K562 (cell line): ENCODE measurements around the gene CTIF. TPM values are rescaled to one million over a fixed set of nuclear protein-coding genes. Genes with fewer than 3 reads are reported as not detected.

ENCODE experiments used
- ATF7 ChIP-seq: fragments of 450-650 bp; IDR thresholded peaks from 2 replicates; pipeline ENCODE4 v1.7.1; 2014; ENCODE audit warnings: mild to moderate bottlenecking, moderate library complexity
- CBX3 ChIP-seq, 2 experiments: IDR thresholded peaks; 1 replicate in 1 of 2; 2 replicates in 1 of 2; pipeline ENCODE4 v1.6.1; 2012; ENCODE audit warnings: inconsistent platforms in 2 of 2, low read length in 2 of 2, borderline replicate concordance in 1 of 2, control low read depth in 1 of 2
- CBX5 ChIP-seq: IDR thresholded peaks from 2 replicates; pipeline ENCODE4 v1.6.1; 2014; ENCODE audit warnings: low read depth, borderline replicate concordance
- FOXJ2 ChIP-seq: fragments of 200-800 bp; sonication (Bioruptor generic); IDR thresholded peaks from 2 replicates; pipeline ENCODE4 v1.6.1; 2016; ENCODE audit warnings: missing genetic modification characterization, missing compliant biosample characterization
- GTF2A2 ChIP-seq: IDR thresholded peaks from 2 replicates; pipeline ENCODE4 v1.6.1; 2016; ENCODE audit warnings: mild to moderate bottlenecking, missing genetic modification characterization, missing compliant biosample characterization
- HDAC6 ChIP-seq: IDR thresholded peaks from 2 replicates; pipeline ENCODE4 v1.6.1; 2012; ENCODE audit warnings: low read depth, mild to moderate bottlenecking, control low read depth, inconsistent platforms, low read length, moderate library complexity
- HDGF ChIP-seq: fragments of 450-650 bp; IDR thresholded peaks from 2 replicates; pipeline ENCODE4 v1.6.1; 2016
- HNRNPH1 ChIP-seq: fragments of 200-400 bp; formaldehyde crosslinking; optimal IDR thresholded peaks from 2 replicates; pipeline ENCODE3; 2017; ENCODE audit warnings: low read depth, mild to moderate bottlenecking, low read length, moderate library complexity
- ILK ChIP-seq: fragments of 450-650 bp; IDR thresholded peaks from 2 replicates; pipeline ENCODE4 v1.6.1; 2016; ENCODE audit warnings: missing genetic modification characterization, low read depth, mild to moderate bottlenecking, missing compliant biosample characterization, moderate library complexity, borderline replicate concordance
- LARP7 ChIP-seq: fragments of 450-650 bp; IDR thresholded peaks from 2 replicates; pipeline ENCODE4 v1.6.1; 2016
- POLR2H ChIP-seq: IDR thresholded peaks from 2 replicates; pipeline ENCODE4 v1.6.1; 2016; ENCODE audit warnings: missing genetic modification characterization, low read depth, mild to moderate bottlenecking, control low read depth, missing compliant biosample characterization, moderate library complexity
- PTRF ChIP-seq: fragments of 450-650 bp; IDR thresholded peaks from 2 replicates; pipeline ENCODE4 v1.6.1; 2016; ENCODE audit warnings: mild to moderate bottlenecking, missing genetic modification characterization, missing compliant biosample characterization
- RBBP5 ChIP-seq: fragments of 200-600 bp; sonication (generic); IDR thresholded peaks from 2 replicates; pipeline ENCODE4 v1.6.1; 2012; ENCODE audit warnings: borderline replicate concordance, mild to moderate bottlenecking, low read length, control low read depth, inconsistent platforms; ENCODE audit not compliant: insufficient read depth, poor library complexity, severe bottlenecking
- SMC3 ChIP-seq: conservative IDR thresholded peaks from 2 replicates; pipeline ENCODE4 v1.6.1; 2011; ENCODE audit warnings: low read depth, low read length, improper control_type of control experiment; ENCODE audit not compliant: insufficient read depth
- SP1 ChIP-seq: sonication (generic); formaldehyde crosslinking; IDR thresholded peaks from 2 replicates; pipeline ENCODE4 v1.8.1; 2022; ENCODE audit warnings: mild to moderate bottlenecking, missing genetic modification reagents
- STAT5A ChIP-seq: IDR thresholded peaks from 2 replicates; pipeline ENCODE4 v1.6.1; 2012; ENCODE audit warnings: low read length, inconsistent platforms, borderline replicate concordance
- STAT5B ChIP-seq: fragments of 250-450 bp; sonication (Bioruptor Pico); IDR thresholded peaks from 2 replicates; pipeline ENCODE4 v1.8.0; 2021; ENCODE audit warnings: mild to moderate bottlenecking, inconsistent platforms
- TAF15 ChIP-seq: fragments of 200-400 bp; formaldehyde crosslinking; IDR thresholded peaks from 2 replicates; pipeline ENCODE4 v1.6.1; 2017; ENCODE audit warnings: mild to moderate bottlenecking, low read depth, low read length, moderate library complexity
- TAF9B ChIP-seq: fragments of 450-650 bp; IDR thresholded peaks from 2 replicates; pipeline ENCODE4 v1.6.1; 2018; ENCODE audit warnings: mild to moderate bottlenecking; ENCODE audit not compliant: partially characterized antibody
- TEAD2 ChIP-seq: fragments of 450-650 bp; IDR thresholded peaks from 2 replicates; pipeline ENCODE4 v1.6.1; 2016; ENCODE audit warnings: missing genetic modification characterization, control low read depth, missing compliant biosample characterization
- XRCC4 ChIP-seq: IDR thresholded peaks from one replicate; pipeline ENCODE4 v1.6.1; 2011; ENCODE audit not compliant: insufficient read depth, insufficient read length; ENCODE audit errors: extremely low read depth
- ZBTB8A ChIP-seq: fragments of 450-650 bp; IDR thresholded peaks from 2 replicates; pipeline ENCODE4 v1.6.1; 2018; ENCODE audit warnings: mild to moderate bottlenecking, moderate library complexity; ENCODE audit not compliant: partially characterized antibody
- ZNF197 ChIP-seq: fragments of 200-800 bp; sonication (Bioruptor generic); IDR thresholded peaks from 2 replicates; pipeline ENCODE4 v1.6.1; 2016; ENCODE audit warnings: low read depth, missing genetic modification characterization, missing compliant biosample characterization
- ZNF586 ChIP-seq: fragments of 450-650 bp; formaldehyde crosslinking; conservative IDR thresholded peaks from 2 replicates; pipeline ENCODE4 v1.4.0; 2020; ENCODE audit warnings: mild to moderate bottlenecking, moderate library complexity
- ZNF696 ChIP-seq: fragments of 250-450 bp; sonication (Bioruptor Pico); conservative IDR thresholded peaks from 2 replicates; pipeline ENCODE4 v1.4.0; 2020; ENCODE audit warnings: mild to moderate bottlenecking, moderate library complexity
- ZNF75A ChIP-seq: fragments of 450-650 bp; formaldehyde crosslinking; IDR thresholded peaks from 2 replicates; pipeline ENCODE4 v1.4.0; 2020; ENCODE audit warnings: mild to moderate bottlenecking
- polyA plus RNA-seq, 8 experiments: library from polyadenylated mRNA; depleted of rRNA in 4 of 8; stranded (reverse) in 5 of 8; unstranded in 3 of 8; fragments of >200 nt; fragmentation: Nextera tagmentation in 2 of 8; fragmentation: Illumina TruSeq in 1 of 8; extraction: Ambion mirVana in 2 of 8; extraction: Trizol in 1 of 8; gene quantifications; 2 replicates each; pipeline versions ENCODE4 v1.2.1 to v1.2.3, GENCODE V29; 2011 to 2014; ENCODE audit warnings: inconsistent platforms in 1 of 8, missing spikeins in 1 of 8
- total RNA-seq, 7 experiments: library from RNA; depleted of rRNA in 6 of 7; stranded (reverse); fragments of >200 nt in 6 of 7; fragmentation: Illumina TruSeq in 2 of 7; extraction: Trizol in 2 of 7; gene quantifications; 2 replicates each; pipeline versions ENCODE4 v1.2.1 to v1.2.3, GENCODE V29; 2011 to 2021; ENCODE audit warnings: low replicate concordance in 1 of 7
- TF ChIP-seq, protein P1 (sequence below): fragments of 200-400 bp; formaldehyde crosslinking; IDR thresholded peaks from 2 replicates; pipeline ENCODE4 v1.6.1; 2017; ENCODE audit warnings: mild to moderate bottlenecking, low read depth, low read length, moderate library complexity
- TF ChIP-seq, protein P2 (sequence below): sonication (generic); formaldehyde crosslinking; IDR thresholded peaks from 2 replicates; pipeline ENCODE4 v1.8.1; 2022; ENCODE audit warnings: missing genetic modification reagents

CTIF gene
- total and polyA plus RNA-seq, 9 of the 15 experiments (the other 6 are each of a cell fraction or from before 2014, with no cell fraction given): 0.17 to 11.5 (median 2.2) TPM

DNA sequence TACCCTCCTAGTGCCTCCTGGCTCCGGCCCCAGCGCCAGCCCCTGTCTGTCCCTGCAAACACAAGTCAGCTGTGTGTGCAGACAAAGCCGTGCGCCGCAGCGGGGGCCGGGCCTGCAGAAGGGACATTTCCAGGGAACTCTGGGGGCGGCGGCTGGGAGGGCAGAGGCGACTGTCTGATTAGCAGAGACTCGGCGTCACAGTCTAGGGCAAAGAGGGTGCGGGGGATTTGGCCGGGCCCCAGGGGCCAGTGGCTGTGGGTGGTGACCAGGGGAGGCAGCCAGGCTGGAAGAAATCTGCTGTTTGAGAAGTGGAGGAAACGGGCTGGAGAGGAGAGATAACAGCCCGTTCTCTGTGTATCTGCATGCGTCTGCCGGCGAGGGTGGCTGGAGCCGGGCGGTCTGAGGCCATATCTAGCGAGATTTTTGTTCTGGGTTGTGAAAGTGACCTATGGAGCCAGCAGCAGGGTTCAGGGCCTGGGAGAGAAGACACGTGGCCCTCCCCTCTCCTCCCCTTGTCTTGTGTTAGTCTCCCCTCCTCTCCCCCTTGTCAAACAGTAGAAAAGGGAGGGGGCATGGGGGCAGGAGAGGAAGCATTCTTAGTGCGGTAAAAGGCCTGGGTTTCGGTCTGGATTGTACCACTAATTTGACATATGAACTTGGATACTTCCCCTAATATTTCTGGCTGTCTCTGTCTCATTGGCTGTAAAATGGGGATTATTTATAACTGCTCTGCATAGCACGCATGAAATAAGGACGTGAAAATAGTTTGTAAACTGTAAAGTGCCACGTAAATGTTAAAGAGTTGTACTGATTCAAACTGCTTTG lies 242.5 kb downstream of the CTIF start (continued):
- TF ChIP-seq, protein P1, sequence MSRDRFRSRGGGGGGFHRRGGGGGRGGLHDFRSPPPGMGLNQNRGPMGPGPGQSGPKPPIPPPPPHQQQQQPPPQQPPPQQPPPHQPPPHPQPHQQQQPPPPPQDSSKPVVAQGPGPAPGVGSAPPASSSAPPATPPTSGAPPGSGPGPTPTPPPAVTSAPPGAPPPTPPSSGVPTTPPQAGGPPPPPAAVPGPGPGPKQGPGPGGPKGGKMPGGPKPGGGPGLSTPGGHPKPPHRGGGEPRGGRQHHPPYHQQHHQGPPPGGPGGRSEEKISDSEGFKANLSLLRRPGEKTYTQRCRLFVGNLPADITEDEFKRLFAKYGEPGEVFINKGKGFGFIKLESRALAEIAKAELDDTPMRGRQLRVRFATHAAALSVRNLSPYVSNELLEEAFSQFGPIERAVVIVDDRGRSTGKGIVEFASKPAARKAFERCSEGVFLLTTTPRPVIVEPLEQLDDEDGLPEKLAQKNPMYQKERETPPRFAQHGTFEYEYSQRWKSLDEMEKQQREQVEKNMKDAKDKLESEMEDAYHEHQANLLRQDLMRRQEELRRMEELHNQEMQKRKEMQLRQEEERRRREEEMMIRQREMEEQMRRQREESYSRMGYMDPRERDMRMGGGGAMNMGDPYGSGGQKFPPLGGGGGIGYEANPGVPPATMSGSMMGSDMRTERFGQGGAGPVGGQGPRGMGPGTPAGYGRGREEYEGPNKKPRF: no peak
- no peak for TF ChIP-seq POLR2H (tag)
- peak; percentile 86 for TF ChIP-seq ATF7
- no peak for TF ChIP-seq ZNF75A (CRISPR knock-in tag)
- TF ChIP-seq SP1 (CRISPR knock-in tag): no peak
- no peak for TF ChIP-seq XRCC4
- no peak; a peak in 1 of 3 replicates for TF ChIP-seq CBX3 (IDR thresholded peaks at IDR 0.05; ENCODE audit: borderline replicate concordance in 1 of 2, low read length in 2 of 2)
- no peak for TF ChIP-seq ZNF696 (CRISPR knock-in tag)
- no peak for TF ChIP-seq HDGF
- no peak for TF ChIP-seq PTRF (tag)
- TF ChIP-seq ZNF586 (CRISPR knock-in tag): no peak
- TF ChIP-seq TEAD2 (tag): no peak
- peak; percentile 75 for TF ChIP-seq FOXJ2 (tag)
- TF ChIP-seq ILK (tag): no peak
- TF ChIP-seq RBBP5: no peak
- no peak for TF ChIP-seq ZBTB8A
- TF ChIP-seq CBX5: no peak
- TF ChIP-seq SMC3: no peak
- TF ChIP-seq ZNF197 (CRISPR knock-in tag): no peak
- peak; percentile 89 for TF ChIP-seq STAT5A
- TF ChIP-seq TAF15: no peak
- TF ChIP-seq, protein P2, sequence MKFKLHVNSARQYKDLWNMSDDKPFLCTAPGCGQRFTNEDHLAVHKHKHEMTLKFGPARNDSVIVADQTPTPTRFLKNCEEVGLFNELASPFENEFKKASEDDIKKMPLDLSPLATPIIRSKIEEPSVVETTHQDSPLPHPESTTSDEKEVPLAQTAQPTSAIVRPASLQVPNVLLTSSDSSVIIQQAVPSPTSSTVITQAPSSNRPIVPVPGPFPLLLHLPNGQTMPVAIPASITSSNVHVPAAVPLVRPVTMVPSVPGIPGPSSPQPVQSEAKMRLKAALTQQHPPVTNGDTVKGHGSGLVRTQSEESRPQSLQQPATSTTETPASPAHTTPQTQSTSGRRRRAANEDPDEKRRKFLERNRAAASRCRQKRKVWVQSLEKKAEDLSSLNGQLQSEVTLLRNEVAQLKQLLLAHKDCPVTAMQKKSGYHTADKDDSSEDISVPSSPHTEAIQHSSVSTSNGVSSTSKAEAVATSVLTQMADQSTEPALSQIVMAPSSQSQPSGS (CRISPR knock-in tag): no peak
- TF ChIP-seq LARP7: no peak
- no peak for TF ChIP-seq GTF2A2 (tag)
- TF ChIP-seq HDAC6: no peak
- TF ChIP-seq HNRNPH1: no peak
- TF ChIP-seq TAF9B: no peak
- TF ChIP-seq STAT5B (CRISPR knock-in tag): no peak
